Fibroblast of lung (primary cell): ENCODE measurements around the gene NAA10.

Experiments
- EZH2 ChIP-seq: IDR thresholded peaks from 2 replicates; pipeline ENCODE4 v1.5.1; 2012; ENCODE audit warnings: low read length, control low read depth, mild to moderate bottlenecking; ENCODE audit errors: missing control alignments
- TF ChIP-seq, protein P1 (sequence below), 2 donors: IDR thresholded peaks in 1 of 2; conservative IDR thresholded peaks in 1 of 2; 1 replicate in 1 of 2; 2 replicates in 1 of 2; pipeline ENCODE4 v1.5.1; 2011 to 2012; ENCODE audit warnings: low read length in 2 of 2, control low read depth in 1 of 2, inconsistent platforms in 1 of 2, low read depth in 1 of 2, mild to moderate bottlenecking in 1 of 2

- TF ChIP-seq, protein P1, sequence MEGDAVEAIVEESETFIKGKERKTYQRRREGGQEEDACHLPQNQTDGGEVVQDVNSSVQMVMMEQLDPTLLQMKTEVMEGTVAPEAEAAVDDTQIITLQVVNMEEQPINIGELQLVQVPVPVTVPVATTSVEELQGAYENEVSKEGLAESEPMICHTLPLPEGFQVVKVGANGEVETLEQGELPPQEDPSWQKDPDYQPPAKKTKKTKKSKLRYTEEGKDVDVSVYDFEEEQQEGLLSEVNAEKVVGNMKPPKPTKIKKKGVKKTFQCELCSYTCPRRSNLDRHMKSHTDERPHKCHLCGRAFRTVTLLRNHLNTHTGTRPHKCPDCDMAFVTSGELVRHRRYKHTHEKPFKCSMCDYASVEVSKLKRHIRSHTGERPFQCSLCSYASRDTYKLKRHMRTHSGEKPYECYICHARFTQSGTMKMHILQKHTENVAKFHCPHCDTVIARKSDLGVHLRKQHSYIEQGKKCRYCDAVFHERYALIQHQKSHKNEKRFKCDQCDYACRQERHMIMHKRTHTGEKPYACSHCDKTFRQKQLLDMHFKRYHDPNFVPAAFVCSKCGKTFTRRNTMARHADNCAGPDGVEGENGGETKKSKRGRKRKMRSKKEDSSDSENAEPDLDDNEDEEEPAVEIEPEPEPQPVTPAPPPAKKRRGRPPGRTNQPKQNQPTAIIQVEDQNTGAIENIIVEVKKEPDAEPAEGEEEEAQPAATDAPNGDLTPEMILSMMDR (conservative IDR thresholded peaks at IDR 0.05 in 1 of 2, IDR thresholded peaks at IDR 0.05 in 1 of 2; ENCODE audit: low read depth in 1 of 2, low read length in 2 of 2), result no peak
- no peak for TF ChIP-seq EZH2
Observed at GRCh38 chrX:153968754-153969124, 33.9 kb upstream of the NAA10 start.
